GM19023 (cell line): ENCODE results near the gene ZNF212.

Source experiments
- ATAC-seq: cut with Tn5 transposase; IDR thresholded peaks from one replicate; pipeline ENCODE4 v1.9.1; 2021; ENCODE audit warnings: mild to moderate bottlenecking, moderate library complexity; ENCODE audit not compliant: unreplicated experiment

Gene ZNF212

GRCh38 chr7:149304006-149304405, 64.6 kb downstream of the ZNF212 start:
- no peak for ATAC-seq
